Measurements from ENCODE around the gene SAMD8.

DNA sequence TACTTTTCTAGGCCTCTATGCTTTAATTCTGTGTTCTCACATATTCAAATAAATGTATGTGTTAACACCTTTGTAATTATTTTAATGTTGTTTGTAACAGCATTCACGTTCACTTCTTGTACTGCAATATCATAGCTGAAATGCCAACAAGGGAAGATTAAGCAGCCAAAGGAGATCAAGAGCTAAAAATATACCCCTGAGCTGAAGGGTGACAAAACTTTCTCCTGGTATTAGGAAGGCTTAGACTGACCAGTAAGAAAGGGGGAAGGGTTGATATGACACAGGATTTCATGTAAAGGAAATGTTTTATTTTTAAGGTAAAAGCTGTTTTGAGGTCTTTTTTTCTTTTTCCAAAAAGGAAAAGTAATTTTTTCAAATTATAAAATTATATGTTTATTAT, 58.8 kb downstream of the SAMD8 start:
- no peak for TF ChIP-seq CTCF (IDR thresholded peaks at IDR 0.05; ENCODE audit: insufficient read depth, low read length, poor library complexity, severe bottlenecking)
- no peak for TF ChIP-seq EZH2phosphoT487 (conservative IDR thresholded peaks at IDR 0.05; ENCODE audit: low read length)
